DND-41 (cell line): ENCODE measurements around the gene RIPK4.

Experiments used
- EZH2 ChIP-seq: IDR thresholded peaks from 3 replicates; pipeline ENCODE4 v1.6.1; 2012; ENCODE audit warnings: borderline replicate concordance, low read depth, mild to moderate bottlenecking, moderate library complexity, low read length, inconsistent platforms; ENCODE audit not compliant: severe bottlenecking
- TF ChIP-seq, protein P1 (sequence below): IDR thresholded peaks from 2 replicates; pipeline ENCODE4 v1.5.1; 2012; ENCODE audit warnings: borderline replicate concordance, low read length, moderate library complexity, mild to moderate bottlenecking; ENCODE audit not compliant: poor library complexity, severe bottlenecking; ENCODE audit errors: extremely low read depth

DNA sequence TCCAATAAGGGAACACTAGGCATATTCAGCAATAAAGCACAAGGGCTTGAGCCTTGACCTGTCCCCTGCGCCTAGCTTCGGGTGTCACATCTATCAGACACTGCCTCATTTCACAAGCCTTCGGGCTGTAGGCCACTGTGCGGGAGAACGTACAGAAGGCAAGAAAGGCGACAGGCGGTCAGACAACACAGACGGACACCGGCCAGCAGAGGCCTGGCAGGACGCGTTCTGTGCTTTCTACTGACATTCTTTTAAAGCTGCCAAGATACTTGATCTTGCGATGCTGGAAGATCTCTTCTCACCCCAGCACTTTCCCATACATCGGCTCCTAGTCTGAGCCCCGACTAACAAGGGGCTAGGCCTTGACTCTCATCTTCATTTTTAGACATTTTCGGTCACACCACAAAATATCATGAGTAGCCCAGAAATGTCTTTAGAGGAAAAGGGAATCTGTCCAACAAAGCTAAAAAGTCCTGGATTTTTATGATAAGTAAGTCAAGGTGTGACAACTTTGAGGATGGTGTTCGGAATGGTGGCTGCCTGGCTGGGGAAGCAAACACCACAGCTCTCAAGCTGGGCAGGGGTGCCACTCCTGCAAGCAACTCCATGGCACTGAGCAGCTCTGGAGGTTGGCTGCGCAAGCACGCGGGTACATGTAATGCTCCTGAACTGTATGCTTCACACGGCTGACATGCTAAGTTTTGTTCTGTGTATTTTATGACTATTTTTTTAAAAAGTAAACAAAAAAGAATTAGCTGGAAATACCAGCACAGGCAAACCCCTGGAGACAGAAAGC lies 18.7 kb downstream of the RIPK4 start:
- TF ChIP-seq, protein P1, sequence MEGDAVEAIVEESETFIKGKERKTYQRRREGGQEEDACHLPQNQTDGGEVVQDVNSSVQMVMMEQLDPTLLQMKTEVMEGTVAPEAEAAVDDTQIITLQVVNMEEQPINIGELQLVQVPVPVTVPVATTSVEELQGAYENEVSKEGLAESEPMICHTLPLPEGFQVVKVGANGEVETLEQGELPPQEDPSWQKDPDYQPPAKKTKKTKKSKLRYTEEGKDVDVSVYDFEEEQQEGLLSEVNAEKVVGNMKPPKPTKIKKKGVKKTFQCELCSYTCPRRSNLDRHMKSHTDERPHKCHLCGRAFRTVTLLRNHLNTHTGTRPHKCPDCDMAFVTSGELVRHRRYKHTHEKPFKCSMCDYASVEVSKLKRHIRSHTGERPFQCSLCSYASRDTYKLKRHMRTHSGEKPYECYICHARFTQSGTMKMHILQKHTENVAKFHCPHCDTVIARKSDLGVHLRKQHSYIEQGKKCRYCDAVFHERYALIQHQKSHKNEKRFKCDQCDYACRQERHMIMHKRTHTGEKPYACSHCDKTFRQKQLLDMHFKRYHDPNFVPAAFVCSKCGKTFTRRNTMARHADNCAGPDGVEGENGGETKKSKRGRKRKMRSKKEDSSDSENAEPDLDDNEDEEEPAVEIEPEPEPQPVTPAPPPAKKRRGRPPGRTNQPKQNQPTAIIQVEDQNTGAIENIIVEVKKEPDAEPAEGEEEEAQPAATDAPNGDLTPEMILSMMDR = no peak
- TF ChIP-seq EZH2 = no peak
